Effector memory CD8-positive, alpha-beta T cell (primary cell): ENCODE results near the gene PRSS33.

Experiments used
- ATAC-seq: fragments of 150-1000 bp; cut with Tn5 transposase; replicated peaks from 2 replicates; pipeline ENCODE4 v1.10.0; 2021; ENCODE audit warnings: mild to moderate bottlenecking, moderate library complexity
- DNase-seq, 3 experiments: peaks; one replicate each; pipeline ENCODE4 v3.0.0; 2021
- H3K27ac Mint-ChIP-seq, 2 donors: one replicate each; pipeline ENCODE4 v1.8.0; 2022; ENCODE audit warnings: mild to moderate bottlenecking in 2 of 2, mixed read lengths in 2 of 2, moderate library complexity in 2 of 2
- H3K27me3 Mint-ChIP-seq, 2 donors: one replicate each; pipeline ENCODE4 v1.8.0; 2022; ENCODE audit warnings: mixed read lengths in 2 of 2
- H3K36me3 Mint-ChIP-seq: one replicate; pipeline ENCODE4 v1.8.0; 2022; ENCODE audit warnings: mild to moderate bottlenecking, moderate library complexity, mixed read lengths; ENCODE audit not compliant: insufficient read depth
- H3K4me1 Mint-ChIP-seq, 2 donors: one replicate each; pipeline ENCODE4 v1.8.0; 2022; ENCODE audit warnings: low read depth in 2 of 2, mixed read lengths in 2 of 2
- H3K4me3 Mint-ChIP-seq, 2 donors: one replicate each; pipeline ENCODE4 v1.8.0; 2022; ENCODE audit warnings: mild to moderate bottlenecking in 2 of 2, mixed read lengths in 2 of 2, moderate library complexity in 2 of 2
- H3K9me3 Mint-ChIP-seq, 2 donors: one replicate each; pipeline ENCODE4 v1.8.0; 2022; ENCODE audit warnings: mixed read lengths in 2 of 2

Gene PRSS33

GRCh38 chr16:2752035-2752849, 35.1 kb downstream of the PRSS33 start, which contains the start of gene SRRM2:
Gene SRRM2, plus strand, starts transcription at chr16:2752638. Its CDS starts 3,727 bp downstream, at chr16:2756365.
- Mint-ChIP-seq H3K4me3 (peak within 1 kb of the TSS; percentile 89 to 98), H3K27ac (peak within 1 kb of the TSS; percentile 88 to 99), H3K4me1 (peaks cover 39 to 46% of the 10 kb centered on the region in 2 donors), H3K36me3 (peaks cover 54% of the 10 kb centered on the region), H3K9me3 (peaks cover 0 to 2% of the 10 kb centered on the region in 2 donors), H3K27me3 (no peaks in the 10 kb centered on the region)
- ATAC-seq (peak; percentile 85), DNase-seq (peak; percentile 93 to 97 (median 93))

GRCh38 chr16:2751577-2752034, 35.8 kb downstream of the PRSS33 start:
- Mint-ChIP-seq H3K4me1 (peaks cover 34 to 40% of the 10 kb centered on the region in 2 donors), H3K9me3 (peaks cover 0 to 2% of the 10 kb centered on the region in 2 donors), H3K36me3 (peaks cover 53% of the 10 kb centered on the region), H3K4me3 (peak overlapping the region; percentile 89 to 98), H3K27me3 (no peaks in the 10 kb centered on the region), H3K27ac (peak overlapping the region; percentile 88 to 99)
- ATAC-seq, result no peak
- no peak for DNase-seq

- peaks cover 18 to 25% of the 10 kb centered on the region in 2 donors for H3K4me1 Mint-ChIP-seq
- H3K36me3 Mint-ChIP-seq, result peaks cover 39% of the 10 kb centered on the region
- H3K4me3 Mint-ChIP-seq, result no peak overlapping the region
- H3K9me3 Mint-ChIP-seq, result peaks cover 0 to 2% of the 10 kb centered on the region in 2 donors
- no peaks in the 10 kb centered on the region for H3K27me3 Mint-ChIP-seq
- peak overlapping the region in 1 of 2 donors; percentile 88 for H3K27ac Mint-ChIP-seq
- no peak for DNase-seq
- ATAC-seq, result no peak
These were observed 37.4 kb downstream of the PRSS33 start for GRCh38 chr16:2749936-2750335.

GRCh38 chr16:2749476-2749875, 37.9 kb downstream of the PRSS33 start:
- Mint-ChIP-seq H3K4me3 (no peak overlapping the region), H3K36me3 (peaks cover 37% of the 10 kb centered on the region), H3K27me3 (no peaks in the 10 kb centered on the region), H3K9me3 (peaks cover 0 to 2% of the 10 kb centered on the region in 2 donors), H3K4me1 (peaks cover 13 to 21% of the 10 kb centered on the region in 2 donors), H3K27ac (peak overlapping the region in 1 of 2 donors; percentile 55)
- no peak for ATAC-seq
- DNase-seq, result no peak

- Mint-ChIP-seq H3K4me3 (no peak overlapping the region), H3K9me3 (peaks cover 0 to 2% of the 10 kb centered on the region in 2 donors), H3K27me3 (peaks cover 0 to 5% of the 10 kb centered on the region in 2 donors), H3K27ac (peak overlapping the region in 1 of 2 donors; percentile 55), H3K4me1 (peaks cover 7 to 16% of the 10 kb centered on the region in 2 donors), H3K36me3 (peaks cover 32% of the 10 kb centered on the region)
- no peak for ATAC-seq
- no peak for DNase-seq
These were observed 38.5 kb downstream of the PRSS33 start for GRCh38 chr16:2748757-2749455.

GRCh38 chr16:2745961-2746360, 41.4 kb downstream of the PRSS33 start:
- peaks cover 0 to 3% of the 10 kb centered on the region in 2 donors for H3K4me1 Mint-ChIP-seq
- H3K4me3 Mint-ChIP-seq, result no peak overlapping the region
- no peaks in the 10 kb centered on the region for H3K9me3 Mint-ChIP-seq
- ATAC-seq (no peak), DNase-seq (no peak)
- peaks cover 6% of the 10 kb centered on the region for H3K36me3 Mint-ChIP-seq
- H3K27me3 Mint-ChIP-seq, result peaks cover 0 to 10% of the 10 kb centered on the region in 2 donors
- no peak overlapping the region for H3K27ac Mint-ChIP-seq

- no peak for ATAC-seq
- H3K9me3 Mint-ChIP-seq, result no peaks in the 10 kb centered on the region
- peaks cover 6 to 17% of the 10 kb centered on the region in 2 donors for H3K27me3 Mint-ChIP-seq
- no peak overlapping the region for H3K4me3 Mint-ChIP-seq
- DNase-seq, result no peak
- H3K4me1 Mint-ChIP-seq, result peaks cover 0 to 3% of the 10 kb centered on the region in 2 donors
- H3K36me3 Mint-ChIP-seq, result peaks cover 6% of the 10 kb centered on the region
- H3K27ac Mint-ChIP-seq, result no peak overlapping the region
These were observed 42.1 kb downstream of the PRSS33 start for GRCh38 chr16:2745116-2745890.

GRCh38 chr16:2744711-2745110, 42.6 kb downstream of the PRSS33 start:
- H3K9me3 Mint-ChIP-seq, result no peaks in the 10 kb centered on the region
- H3K27me3 Mint-ChIP-seq, result peaks cover 7 to 23% of the 10 kb centered on the region in 2 donors
- ATAC-seq, result no peak
- H3K4me1 Mint-ChIP-seq, result peaks cover 0 to 3% of the 10 kb centered on the region in 2 donors
- peaks cover 5% of the 10 kb centered on the region for H3K36me3 Mint-ChIP-seq
- H3K27ac Mint-ChIP-seq, result no peak overlapping the region
- no peak for DNase-seq
- H3K4me3 Mint-ChIP-seq, result no peak overlapping the region

- no peak for DNase-seq
- H3K4me3 Mint-ChIP-seq, result no peak overlapping the region
These were observed 44.2 kb downstream of the PRSS33 start for GRCh38 chr16:2743007-2743810.

GRCh38 chr16:2742323-2743006, 44.9 kb downstream of the PRSS33 start:
- no peaks in the 10 kb centered on the region for H3K4me1 Mint-ChIP-seq
- ATAC-seq (no peak), DNase-seq (no peak)
- H3K27ac Mint-ChIP-seq, result no peak overlapping the region
- no peak overlapping the region for H3K4me3 Mint-ChIP-seq
- H3K36me3 Mint-ChIP-seq, result peaks cover 5% of the 10 kb centered on the region
- peaks cover 7 to 32% of the 10 kb centered on the region in 2 donors for H3K27me3 Mint-ChIP-seq
- H3K9me3 Mint-ChIP-seq, result no peaks in the 10 kb centered on the region

More at GRCh38 chr16:2743007-2743810, 44.2 kb downstream of the PRSS33 start:
- Mint-ChIP-seq H3K36me3 (peaks cover 5% of the 10 kb centered on the region), H3K9me3 (no peaks in the 10 kb centered on the region), H3K4me1 (no peaks in the 10 kb centered on the region), H3K27ac (no peak overlapping the region), H3K27me3 (peaks cover 7 to 28% of the 10 kb centered on the region in 2 donors)
- no peak for ATAC-seq

GRCh38 chr16:2741168-2741567, 46.2 kb downstream of the PRSS33 start:
- Mint-ChIP-seq H3K4me1 (no peaks in the 10 kb centered on the region), H3K27ac (no peak overlapping the region), H3K4me3 (no peak overlapping the region), H3K27me3 (peaks cover 7 to 32% of the 10 kb centered on the region in 2 donors), H3K36me3 (peaks cover 5% of the 10 kb centered on the region), H3K9me3 (no peaks in the 10 kb centered on the region)
- DNase-seq (no peak), ATAC-seq (no peak)

GRCh38 chr16:2740476-2740875, 46.9 kb downstream of the PRSS33 start:
- H3K4me1 Mint-ChIP-seq, result no peaks in the 10 kb centered on the region
- peaks cover 7 to 32% of the 10 kb centered on the region in 2 donors for H3K27me3 Mint-ChIP-seq
- no peak overlapping the region for H3K4me3 Mint-ChIP-seq
- H3K36me3 Mint-ChIP-seq, result peaks cover 5% of the 10 kb centered on the region
- H3K9me3 Mint-ChIP-seq, result no peaks in the 10 kb centered on the region
- DNase-seq, result no peak
- no peak overlapping the region for H3K27ac Mint-ChIP-seq
- ATAC-seq, result no peak
